HL-60 (cell line): ENCODE results near the gene COTL1.

Experiments used
- GABPA ChIP-seq: IDR thresholded peaks from 2 replicates; pipeline ENCODE4 v1.6.1; 2012; ENCODE audit warnings: low read depth
- POLR2AphosphoS5 ChIP-seq: IDR thresholded peaks from 2 replicates; pipeline ENCODE4 v1.6.1; 2012; ENCODE audit warnings: low read depth
- SPI1 ChIP-seq: IDR thresholded peaks from 2 replicates; pipeline ENCODE4 v1.6.1; 2012; ENCODE audit warnings: low read depth, mild to moderate bottlenecking, borderline replicate concordance
- TF ChIP-seq, protein P1 (sequence below): IDR thresholded peaks from one replicate; pipeline ENCODE4 v1.5.1; 2011; ENCODE audit warnings: low read length, control low read depth, inconsistent platforms; ENCODE audit not compliant: insufficient read depth
- TF ChIP-seq, protein P2 (sequence below): IDR thresholded peaks from 2 replicates; pipeline ENCODE4 v1.6.1; 2012; ENCODE audit warnings: low read depth; ENCODE audit not compliant: insufficient replicate concordance

DNA sequence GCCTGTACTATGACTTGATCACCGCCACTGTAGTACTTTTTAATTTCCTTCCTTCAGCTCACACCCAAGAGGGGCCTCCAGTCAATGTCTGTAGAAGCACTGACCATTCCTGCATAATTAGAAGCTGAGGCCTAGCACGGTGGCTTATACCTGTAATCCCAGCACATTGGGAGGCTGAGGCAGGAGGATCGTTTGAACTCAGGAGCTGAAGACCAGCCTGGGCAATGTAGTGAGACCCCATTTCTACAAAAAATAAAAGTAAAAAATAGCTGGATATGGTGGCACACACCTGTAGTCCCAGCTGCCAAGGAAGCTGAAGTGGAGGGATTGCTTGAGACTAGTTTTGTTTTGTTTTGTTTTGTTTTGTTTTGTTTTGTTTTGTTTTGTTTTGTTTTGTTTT is 36.4 kb upstream of the COTL1 start:
- TF ChIP-seq, protein P1, sequence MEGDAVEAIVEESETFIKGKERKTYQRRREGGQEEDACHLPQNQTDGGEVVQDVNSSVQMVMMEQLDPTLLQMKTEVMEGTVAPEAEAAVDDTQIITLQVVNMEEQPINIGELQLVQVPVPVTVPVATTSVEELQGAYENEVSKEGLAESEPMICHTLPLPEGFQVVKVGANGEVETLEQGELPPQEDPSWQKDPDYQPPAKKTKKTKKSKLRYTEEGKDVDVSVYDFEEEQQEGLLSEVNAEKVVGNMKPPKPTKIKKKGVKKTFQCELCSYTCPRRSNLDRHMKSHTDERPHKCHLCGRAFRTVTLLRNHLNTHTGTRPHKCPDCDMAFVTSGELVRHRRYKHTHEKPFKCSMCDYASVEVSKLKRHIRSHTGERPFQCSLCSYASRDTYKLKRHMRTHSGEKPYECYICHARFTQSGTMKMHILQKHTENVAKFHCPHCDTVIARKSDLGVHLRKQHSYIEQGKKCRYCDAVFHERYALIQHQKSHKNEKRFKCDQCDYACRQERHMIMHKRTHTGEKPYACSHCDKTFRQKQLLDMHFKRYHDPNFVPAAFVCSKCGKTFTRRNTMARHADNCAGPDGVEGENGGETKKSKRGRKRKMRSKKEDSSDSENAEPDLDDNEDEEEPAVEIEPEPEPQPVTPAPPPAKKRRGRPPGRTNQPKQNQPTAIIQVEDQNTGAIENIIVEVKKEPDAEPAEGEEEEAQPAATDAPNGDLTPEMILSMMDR, result no peak
- TF ChIP-seq POLR2AphosphoS5, result no peak
- TF ChIP-seq, protein P2, sequence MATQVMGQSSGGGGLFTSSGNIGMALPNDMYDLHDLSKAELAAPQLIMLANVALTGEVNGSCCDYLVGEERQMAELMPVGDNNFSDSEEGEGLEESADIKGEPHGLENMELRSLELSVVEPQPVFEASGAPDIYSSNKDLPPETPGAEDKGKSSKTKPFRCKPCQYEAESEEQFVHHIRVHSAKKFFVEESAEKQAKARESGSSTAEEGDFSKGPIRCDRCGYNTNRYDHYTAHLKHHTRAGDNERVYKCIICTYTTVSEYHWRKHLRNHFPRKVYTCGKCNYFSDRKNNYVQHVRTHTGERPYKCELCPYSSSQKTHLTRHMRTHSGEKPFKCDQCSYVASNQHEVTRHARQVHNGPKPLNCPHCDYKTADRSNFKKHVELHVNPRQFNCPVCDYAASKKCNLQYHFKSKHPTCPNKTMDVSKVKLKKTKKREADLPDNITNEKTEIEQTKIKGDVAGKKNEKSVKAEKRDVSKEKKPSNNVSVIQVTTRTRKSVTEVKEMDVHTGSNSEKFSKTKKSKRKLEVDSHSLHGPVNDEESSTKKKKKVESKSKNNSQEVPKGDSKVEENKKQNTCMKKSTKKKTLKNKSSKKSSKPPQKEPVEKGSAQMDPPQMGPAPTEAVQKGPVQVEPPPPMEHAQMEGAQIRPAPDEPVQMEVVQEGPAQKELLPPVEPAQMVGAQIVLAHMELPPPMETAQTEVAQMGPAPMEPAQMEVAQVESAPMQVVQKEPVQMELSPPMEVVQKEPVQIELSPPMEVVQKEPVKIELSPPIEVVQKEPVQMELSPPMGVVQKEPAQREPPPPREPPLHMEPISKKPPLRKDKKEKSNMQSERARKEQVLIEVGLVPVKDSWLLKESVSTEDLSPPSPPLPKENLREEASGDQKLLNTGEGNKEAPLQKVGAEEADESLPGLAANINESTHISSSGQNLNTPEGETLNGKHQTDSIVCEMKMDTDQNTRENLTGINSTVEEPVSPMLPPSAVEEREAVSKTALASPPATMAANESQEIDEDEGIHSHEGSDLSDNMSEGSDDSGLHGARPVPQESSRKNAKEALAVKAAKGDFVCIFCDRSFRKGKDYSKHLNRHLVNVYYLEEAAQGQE, result no peak
- no peak for TF ChIP-seq GABPA
- TF ChIP-seq SPI1, result no peak
